GM19035 (cell line): ENCODE data around the gene SOX12.
A peak's percentile ranks its signal among the peaks of the same experiment; 100 is the strongest.
"Not testable (repeated sequence)": the region's sequence is repeated elsewhere in the genome, so short reads cannot be mapped to it uniquely, and the experiment has no call there.

ENCODE experiments used
- ATAC-seq: cut with Tn5 transposase; IDR thresholded peaks from one replicate; pipeline ENCODE4 v1.9.1; 2021; ENCODE audit not compliant: unreplicated experiment

Gene SOX12

GRCh38 chr20:328027-328974 lies 2.9 kb downstream of the SOX12 start:
- no peak for ATAC-seq

DNA sequence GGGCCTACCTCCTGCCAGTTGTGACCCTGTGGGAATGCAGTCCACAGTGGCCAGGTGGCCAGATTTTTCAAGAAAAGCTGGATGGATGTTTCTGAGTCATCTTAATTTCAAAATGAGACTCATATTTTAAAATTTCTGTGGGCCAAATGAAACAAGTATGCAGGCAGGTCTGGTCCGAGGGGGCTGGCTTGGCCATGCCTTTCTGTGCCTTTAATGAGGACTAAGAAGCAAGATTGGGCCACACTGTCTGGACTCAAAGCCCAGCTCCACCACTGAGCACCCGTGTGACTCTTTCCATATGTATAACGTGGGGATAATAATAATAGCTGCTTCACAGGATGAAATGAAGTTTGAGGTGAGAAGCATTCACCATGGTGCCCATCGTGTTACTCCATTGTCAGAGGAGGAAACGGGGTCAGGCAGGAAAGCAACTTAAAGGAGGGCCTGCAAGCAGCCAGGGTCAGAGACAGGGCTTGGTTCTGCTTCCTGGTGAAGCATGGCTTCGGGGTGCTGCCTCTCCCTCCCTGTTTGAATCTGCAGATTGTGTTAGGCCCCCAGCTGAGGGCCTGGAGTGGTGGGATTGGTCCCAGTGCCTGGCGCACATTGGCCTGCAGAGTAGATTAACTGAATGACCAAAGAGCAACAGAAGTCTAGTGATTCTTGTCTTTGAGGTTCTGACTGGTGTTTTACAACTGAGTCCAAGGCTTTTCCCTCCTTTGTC lies 3.8 kb downstream of the SOX12 start:
- ATAC-seq, result no peak

DNA sequence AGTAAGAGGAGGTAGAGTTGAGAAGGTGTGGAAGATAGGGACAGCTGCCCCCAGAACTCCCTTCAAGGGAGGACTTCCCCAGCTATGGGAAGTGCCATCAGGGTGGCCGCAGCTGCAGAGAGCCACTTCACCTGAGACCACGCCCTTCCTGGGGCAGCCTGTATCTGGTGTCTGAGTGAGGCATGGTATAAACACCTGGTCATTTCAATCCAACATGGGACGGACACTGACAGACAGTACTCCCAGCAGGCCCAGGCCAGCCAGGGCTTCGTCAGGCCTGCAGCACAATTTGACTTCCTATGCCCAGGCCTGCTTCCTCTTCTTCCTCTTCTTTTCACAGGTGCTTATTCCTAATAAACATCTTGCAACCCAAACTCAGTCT lies 4.5 kb downstream of the SOX12 start:
- no peak for ATAC-seq

GRCh38 chr20:330233-331149 lies 5.1 kb downstream of the SOX12 start:
- no peak for ATAC-seq

GRCh38 chr20:334578-334977 lies 9.2 kb downstream of the SOX12 start:
- no peak for ATAC-seq

DNA sequence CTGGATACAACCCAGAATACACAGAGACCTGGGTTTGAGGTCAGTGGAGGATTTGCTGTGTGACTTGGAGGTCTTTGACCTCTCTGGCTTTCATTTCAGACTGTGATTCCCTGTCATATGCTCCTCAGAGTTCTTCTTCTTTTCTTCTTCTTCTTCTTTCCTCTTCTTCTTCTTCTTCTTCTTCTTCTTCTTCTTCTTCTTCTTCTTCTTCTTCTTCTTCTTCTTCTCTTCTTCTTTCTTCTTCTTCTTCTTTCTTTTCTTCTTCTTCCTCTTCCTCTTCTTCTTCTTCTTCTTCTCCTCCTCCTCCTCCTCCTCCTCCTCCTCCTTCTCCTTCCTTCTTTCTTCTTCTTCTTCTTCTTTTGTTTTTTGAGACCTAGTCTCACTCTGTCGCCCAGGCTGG lies 10.7 kb downstream of the SOX12 start:
- not testable (repeated sequence) for ATAC-seq

DNA sequence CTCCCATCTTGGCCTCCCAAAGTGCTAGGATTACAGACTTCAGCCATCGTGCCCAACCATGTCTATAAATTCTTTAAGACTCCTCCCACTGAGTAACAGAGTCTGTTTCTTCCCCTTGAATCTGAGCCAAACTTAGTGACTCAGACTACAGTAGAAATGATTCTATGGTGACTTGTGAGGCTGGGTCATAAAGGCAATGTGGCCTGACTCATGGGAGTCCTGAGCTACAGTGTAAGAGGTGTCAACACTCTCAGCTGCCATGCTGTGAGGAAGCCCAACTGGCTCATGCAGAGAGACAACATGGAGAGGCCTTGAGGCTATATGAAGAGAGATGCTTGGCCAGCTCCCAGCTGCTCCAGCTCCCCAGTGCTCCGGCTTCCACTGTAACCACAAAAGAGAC lies 16.3 kb downstream of the SOX12 start:
- ATAC-seq, result no peak

GRCh38 chr20:343107-343506 lies 17.8 kb downstream of the SOX12 start:
- ATAC-seq, result no peak

GRCh38 chr20:346033-346639 lies 20.8 kb downstream of the SOX12 start:
- ATAC-seq, result no peak

GRCh38 chr20:346640-347316 lies 21.4 kb downstream of the SOX12 start, which contains the start of gene NRSN2:
TSS of gene NRSN2 (plus strand) at chr20:347111. CDS start at chr20:349644, 2,533 bp downstream.
- ATAC-seq, result peak; percentile 44

- no peak for ATAC-seq
Observed at GRCh38 chr20:347317-347639, 21.9 kb downstream of the SOX12 start.

- ATAC-seq, result peak; percentile 72
Observed at GRCh38 chr20:347640-348484, 22.5 kb downstream of the SOX12 start.

GRCh38 chr20:348972-349841 lies 23.9 kb downstream of the SOX12 start:
- no peak for ATAC-seq

GRCh38 chr20:353166-353565 lies 27.8 kb downstream of the SOX12 start:
- no peak for ATAC-seq

DNA sequence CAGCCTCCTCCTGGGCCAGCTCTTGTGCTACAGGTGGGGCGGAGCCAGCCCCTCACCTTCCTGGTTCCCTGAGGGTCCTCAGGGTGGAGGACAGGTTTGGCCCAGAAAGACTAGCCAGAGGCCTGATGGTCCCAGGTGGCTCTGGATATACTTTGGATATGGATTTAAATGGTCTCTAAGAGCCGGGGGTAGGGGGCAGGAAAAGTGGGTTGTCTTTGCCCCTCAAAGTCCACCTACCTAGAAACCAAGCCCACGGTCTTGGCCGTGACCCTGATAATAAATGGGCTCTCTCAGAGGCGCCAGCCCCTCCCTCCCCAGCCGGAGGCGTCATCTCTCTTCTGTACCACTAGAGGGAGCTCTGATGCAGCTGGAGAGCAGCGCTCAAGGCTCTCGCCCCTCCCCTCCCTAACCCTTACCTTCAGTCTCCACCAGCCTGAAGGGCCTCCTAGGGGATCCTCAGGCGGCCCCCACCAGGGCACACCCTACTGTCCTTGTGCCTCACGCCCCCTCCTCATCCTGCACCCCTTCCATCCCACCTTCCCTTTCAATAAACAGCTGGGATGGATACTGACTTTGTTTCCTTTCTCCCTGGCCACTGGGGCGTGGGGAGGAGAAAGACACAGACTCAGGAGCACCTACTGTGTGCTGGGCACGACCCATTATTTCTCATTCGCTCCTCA lies 29.1 kb downstream of the SOX12 start:
- ATAC-seq, result peak; percentile 86

DNA sequence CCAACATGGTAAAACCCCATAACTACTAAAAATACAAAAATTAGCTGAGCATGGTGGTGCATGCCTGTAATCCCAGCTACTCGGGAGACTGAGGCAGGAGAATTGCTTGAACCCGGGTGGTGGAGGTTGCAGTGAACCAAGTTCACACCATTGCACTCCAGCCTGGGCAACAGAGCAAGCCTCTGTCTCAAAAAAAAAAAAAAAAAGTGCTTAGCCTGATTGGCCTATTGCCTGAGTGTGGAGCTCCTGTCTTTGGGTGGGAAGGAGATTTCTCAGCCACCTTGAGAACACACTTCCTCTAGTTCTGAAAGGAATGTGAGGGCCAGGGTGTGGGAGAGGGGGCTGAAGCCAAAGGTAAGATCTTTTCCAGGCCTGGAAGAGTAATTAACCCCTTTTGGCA lies 30.8 kb downstream of the SOX12 start:
- not testable (repeated sequence) for ATAC-seq

- ATAC-seq, result no peak
Observed at GRCh38 chr20:356745-357144, 31.4 kb downstream of the SOX12 start.
